A673 (cell line): ENCODE data around the gene CPA2. TPM values are rescaled to one million over a fixed set of nuclear protein-coding genes. Genes with fewer than 3 reads are reported as not detected.

Experiments used
- BruUV-seq: library from RNA; stranded (reverse); fragments of 400-500 nt; replicated peaks from 2 replicates; lab custom pipeline; 2021; lab: Mats Ljungman, UMichigan
- CTCF ChIA-PET: fragments of 300-600 bp; sonication (Branson Sonifier 250); formaldehyde crosslinking; loops from one replicate; lab custom pipeline; 2022; ENCODE audit warnings: antibody characterized with exemption; lab: Charles Lee
- POLR2A ChIA-PET: fragments of 300-600 bp; sonication (Branson Sonifier 250); formaldehyde crosslinking; loops from one replicate; lab custom pipeline; 2022; ENCODE audit warnings: antibody characterized with exemption; ENCODE audit not compliant: low non-redundant PET; lab: Charles Lee
- DNase-seq: peaks from one replicate; pipeline ENCODE4 v3.0.0-alpha.2; 2015; ENCODE audit warnings: low spot score
- H3K27ac ChIP-seq: fragments of 200-600 bp; sonication (generic); 2 replicates; pipeline ENCODE4 v1.5.1; 2016; ENCODE audit warnings: mixed run types, low read depth, mild to moderate bottlenecking, mixed read lengths, antibody characterized with exemption, low read length; ENCODE audit not compliant: poor library complexity, severe bottlenecking
- H3K27me3 ChIP-seq: fragments of 200-600 bp; sonication (generic); replicated peaks from 2 replicates; pipeline ENCODE4 v1.6.1; 2017; ENCODE audit warnings: mixed run types, low read depth, mild to moderate bottlenecking, mixed read lengths, antibody characterized with exemption, low read length; ENCODE audit not compliant: insufficient read depth, poor library complexity
- H3K36me3 ChIP-seq: fragments of 200-600 bp; sonication (generic); 2 replicates; pipeline ENCODE4 v1.6.1; 2016; ENCODE audit warnings: mixed run types, mild to moderate bottlenecking, mixed read lengths, antibody characterized with exemption, low read length; ENCODE audit not compliant: insufficient read depth, poor library complexity, severe bottlenecking
- H3K4me1 ChIP-seq: fragments of 200-600 bp; sonication (generic); 2 replicates; pipeline ENCODE4 v1.6.1; 2017; ENCODE audit warnings: mixed run types, mild to moderate bottlenecking, mixed read lengths, antibody characterized with exemption, low read length; ENCODE audit not compliant: insufficient read depth, poor library complexity, severe bottlenecking
- H3K4me3 ChIP-seq: fragments of 200-600 bp; sonication (generic); 2 replicates; pipeline ENCODE4 v1.5.1; 2016; ENCODE audit warnings: low read depth, mixed run types, mild to moderate bottlenecking, mixed read lengths, low read length; ENCODE audit not compliant: poor library complexity, severe bottlenecking
- H3K9me3 ChIP-seq: fragments of 200-600 bp; sonication (generic); 2 replicates; pipeline ENCODE4 v1.6.1; 2016; ENCODE audit warnings: mixed run types, low read depth, mild to moderate bottlenecking, mixed read lengths, antibody characterized with exemption, low read length; ENCODE audit not compliant: poor library complexity, severe bottlenecking
- EZH2 ChIP-seq: fragments of 200-600 bp; sonication (generic); IDR thresholded peaks from 2 replicates; pipeline ENCODE4 v1.6.1; 2017; ENCODE audit warnings: borderline replicate concordance, low read depth, mild to moderate bottlenecking, mixed read lengths, antibody characterized with exemption, low read length; ENCODE audit not compliant: poor library complexity, severe bottlenecking
- intact Hi-C: fragments of 100-400 bp; cut with micrococcal nuclease; formaldehyde crosslinking; loops from one replicate; pipeline ENCODE4 v1.10.0; 2022; ENCODE audit not compliant: unreplicated experiment
- total RNA-seq: library from RNA; stranded (reverse); gene quantifications from 2 replicates; pipeline ENCODE4 v1.2.3, GENCODE V29; 2021
- TF ChIP-seq, protein P1 (sequence below): fragments of 300-800, 200-600 bp; sonication (generic); conservative IDR thresholded peaks from 2 replicates; pipeline ENCODE4 v1.5.1; 2017; ENCODE audit warnings: low read depth, mild to moderate bottlenecking, antibody characterized with exemption, low read length, moderate library complexity, mixed read lengths

The CPA2 gene
- total RNA-seq, 1 experiment from 2014 or later: 0.43 TPM

DNA sequence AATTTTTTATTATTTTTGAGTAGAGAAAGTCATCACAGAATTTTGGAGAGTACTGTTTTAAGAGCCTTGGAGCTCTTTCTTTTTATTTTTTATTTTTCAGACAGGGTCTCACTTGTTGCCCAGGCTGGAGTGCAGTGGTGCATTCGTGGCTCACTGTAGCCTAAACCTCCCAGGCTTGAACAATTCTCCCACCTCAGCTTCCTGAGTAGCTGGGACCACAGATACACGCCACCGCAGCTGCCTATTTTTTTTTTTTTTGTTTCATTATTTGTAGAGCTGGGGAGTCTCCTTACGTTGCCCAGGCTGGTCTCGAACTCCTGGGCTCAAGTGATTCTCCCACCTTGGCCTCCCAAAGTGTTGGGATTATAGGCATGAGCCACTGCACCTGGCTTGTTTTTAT is 36.9 kb downstream of the CPA2 start:
- CTCF ChIA-PET: interaction anchor here (0.6 kb wide), 1 partner anchor 293 kb away, joined by 3 read pairs; no protein-coding TSS in a partner anchor
- no peak overlapping the region for H3K4me3 ChIP-seq
- H3K27me3 ChIP-seq: peaks cover 4% of the 10 kb centered on the region
- H3K9me3 ChIP-seq: no peaks in the 10 kb centered on the region
- DNase-seq: no peak
- no peaks in the 10 kb centered on the region for H3K4me1 ChIP-seq
- no TSS peak for BruUV-seq
- TF ChIP-seq EZH2: no peak
- TF ChIP-seq, protein P1, sequence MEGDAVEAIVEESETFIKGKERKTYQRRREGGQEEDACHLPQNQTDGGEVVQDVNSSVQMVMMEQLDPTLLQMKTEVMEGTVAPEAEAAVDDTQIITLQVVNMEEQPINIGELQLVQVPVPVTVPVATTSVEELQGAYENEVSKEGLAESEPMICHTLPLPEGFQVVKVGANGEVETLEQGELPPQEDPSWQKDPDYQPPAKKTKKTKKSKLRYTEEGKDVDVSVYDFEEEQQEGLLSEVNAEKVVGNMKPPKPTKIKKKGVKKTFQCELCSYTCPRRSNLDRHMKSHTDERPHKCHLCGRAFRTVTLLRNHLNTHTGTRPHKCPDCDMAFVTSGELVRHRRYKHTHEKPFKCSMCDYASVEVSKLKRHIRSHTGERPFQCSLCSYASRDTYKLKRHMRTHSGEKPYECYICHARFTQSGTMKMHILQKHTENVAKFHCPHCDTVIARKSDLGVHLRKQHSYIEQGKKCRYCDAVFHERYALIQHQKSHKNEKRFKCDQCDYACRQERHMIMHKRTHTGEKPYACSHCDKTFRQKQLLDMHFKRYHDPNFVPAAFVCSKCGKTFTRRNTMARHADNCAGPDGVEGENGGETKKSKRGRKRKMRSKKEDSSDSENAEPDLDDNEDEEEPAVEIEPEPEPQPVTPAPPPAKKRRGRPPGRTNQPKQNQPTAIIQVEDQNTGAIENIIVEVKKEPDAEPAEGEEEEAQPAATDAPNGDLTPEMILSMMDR: no peak
- POLR2A ChIA-PET: interaction anchor here (0.6 kb wide), 1 partner anchor 290 kb away, joined by 4 read pairs; no protein-coding TSS in a partner anchor
- no peaks in the 10 kb centered on the region for H3K36me3 ChIP-seq
- intact Hi-C loops: no loop called here
- H3K27ac ChIP-seq: no peak overlapping the region

DNA sequence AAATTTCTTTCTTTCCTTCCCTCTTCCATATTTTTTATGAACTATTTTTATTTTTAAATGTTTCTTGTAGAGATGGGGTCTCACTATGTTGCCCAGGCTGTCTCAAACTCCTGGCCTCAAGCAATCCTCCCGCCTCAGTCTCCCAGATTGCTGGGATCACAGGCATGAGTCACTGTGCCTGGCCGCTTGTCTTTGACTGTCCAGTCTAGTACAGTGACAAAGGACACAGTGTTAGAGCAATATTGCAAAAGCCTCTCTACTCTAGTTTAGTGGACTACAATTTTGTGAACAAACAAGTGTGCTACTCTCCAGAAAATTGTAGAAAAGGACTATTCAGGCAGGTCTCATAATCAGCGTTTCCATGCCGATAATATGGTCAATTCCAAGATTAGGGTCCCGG is 37.3 kb downstream of the CPA2 start:
- Histone ChIP-seq H3K9me3 (no peaks in the 10 kb centered on the region), H3K27ac (no peak overlapping the region), H3K4me3 (no peak overlapping the region), H3K36me3 (no peaks in the 10 kb centered on the region), H3K4me1 (no peaks in the 10 kb centered on the region), H3K27me3 (peaks cover 4% of the 10 kb centered on the region)
- ChIA-PET CTCF (interaction anchor here (0.6 kb wide), 1 partner anchor 293 kb away, joined by 3 read pairs; no protein-coding TSS in a partner anchor), POLR2A (interaction anchor here (0.6 kb wide), 1 partner anchor 289 kb away, joined by 4 read pairs; no protein-coding TSS in a partner anchor)
- intact Hi-C loops: no loop called here
- BruUV-seq: no TSS peak
- TF ChIP-seq, protein P1: no peak
- TF ChIP-seq EZH2: no peak
- DNase-seq: no peak

DNA sequence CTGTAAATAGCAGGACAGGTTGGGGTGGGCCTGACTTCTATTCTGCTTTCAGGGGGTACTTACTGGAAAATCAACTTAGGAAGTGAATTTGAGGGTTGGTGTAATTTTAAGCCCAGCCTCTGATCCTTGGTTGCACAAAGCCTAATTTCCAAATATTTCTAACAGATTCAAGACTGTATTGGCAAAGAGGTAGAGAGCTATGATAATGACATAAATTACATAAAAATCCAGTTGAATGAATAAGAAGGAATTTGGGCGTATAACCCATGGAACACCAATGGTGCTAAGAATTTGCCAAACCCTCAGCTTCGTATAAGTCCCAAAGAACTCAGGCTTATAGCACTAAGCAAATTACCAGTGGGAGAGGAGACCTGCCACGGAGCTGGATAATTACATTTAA is 38.2 kb downstream of the CPA2 start:
- H3K27ac ChIP-seq: no peak overlapping the region
- DNase-seq: no peak
- no peaks in the 10 kb centered on the region for H3K4me1 ChIP-seq
- no peaks in the 10 kb centered on the region for H3K9me3 ChIP-seq
- ChIA-PET POLR2A (no interaction called here), CTCF (no interaction called here)
- H3K27me3 ChIP-seq: peaks cover 4% of the 10 kb centered on the region
- no TSS peak for BruUV-seq
- no peak overlapping the region for H3K4me3 ChIP-seq
- TF ChIP-seq EZH2: no peak
- TF ChIP-seq, protein P1: no peak
- no peaks in the 10 kb centered on the region for H3K36me3 ChIP-seq
- intact Hi-C loops: no loop called here
